HL-60/S4 (cell line): ENCODE results near the gene KLK7.

Source experiments
- in situ Hi-C: fragments of 300-500 bp; cut with MboI; formaldehyde crosslinking; loops from 2 replicates; pipeline ENCODE4 v1.14.3; 2022; ENCODE audit warnings: low sequenced_read_pairs

The KLK7 gene

DNA sequence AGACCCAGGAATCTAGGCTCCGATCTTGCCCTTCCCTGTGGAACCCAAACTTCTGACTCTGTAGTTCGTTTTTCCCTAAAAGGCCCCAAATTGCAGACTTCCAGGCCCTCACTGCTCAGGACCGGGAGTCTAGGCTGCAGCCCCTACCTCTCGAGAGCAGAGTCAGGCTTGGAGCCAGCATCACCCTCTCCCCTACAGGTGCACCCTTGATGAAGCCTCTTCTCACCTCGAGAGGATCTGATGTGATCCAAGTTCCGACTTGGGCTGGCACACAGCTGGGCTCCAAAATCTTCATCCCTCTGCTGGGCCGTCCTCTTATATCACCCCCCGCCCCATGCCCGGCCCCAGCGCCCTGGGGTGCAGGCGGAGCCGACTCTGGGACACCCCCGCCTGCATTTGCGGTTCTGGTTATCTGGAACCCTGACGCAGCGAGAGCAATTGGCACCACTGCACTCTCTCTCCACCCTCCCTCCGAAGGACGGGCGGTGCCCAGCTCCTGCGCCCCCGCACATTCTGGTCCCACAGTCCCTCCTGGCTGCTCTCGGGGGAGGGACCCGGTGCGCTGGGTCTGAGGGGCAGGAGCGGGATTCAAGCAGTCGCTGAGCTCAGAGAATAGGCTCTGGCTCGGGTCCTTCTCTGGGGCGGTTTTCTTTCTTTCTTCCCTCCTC lies at the start of gene KLK7:
Gene KLK7, minus strand, starts transcription at position 293 of the 668 bp plus-strand sequence. CDS start 1,518 bp downstream, outside the sequence.
- in situ Hi-C loops: no loop called here

GRCh38 chr19:51031880-51032225 lies 48.1 kb upstream of the KLK7 start:
- in situ Hi-C loops: no loop called here

DNA sequence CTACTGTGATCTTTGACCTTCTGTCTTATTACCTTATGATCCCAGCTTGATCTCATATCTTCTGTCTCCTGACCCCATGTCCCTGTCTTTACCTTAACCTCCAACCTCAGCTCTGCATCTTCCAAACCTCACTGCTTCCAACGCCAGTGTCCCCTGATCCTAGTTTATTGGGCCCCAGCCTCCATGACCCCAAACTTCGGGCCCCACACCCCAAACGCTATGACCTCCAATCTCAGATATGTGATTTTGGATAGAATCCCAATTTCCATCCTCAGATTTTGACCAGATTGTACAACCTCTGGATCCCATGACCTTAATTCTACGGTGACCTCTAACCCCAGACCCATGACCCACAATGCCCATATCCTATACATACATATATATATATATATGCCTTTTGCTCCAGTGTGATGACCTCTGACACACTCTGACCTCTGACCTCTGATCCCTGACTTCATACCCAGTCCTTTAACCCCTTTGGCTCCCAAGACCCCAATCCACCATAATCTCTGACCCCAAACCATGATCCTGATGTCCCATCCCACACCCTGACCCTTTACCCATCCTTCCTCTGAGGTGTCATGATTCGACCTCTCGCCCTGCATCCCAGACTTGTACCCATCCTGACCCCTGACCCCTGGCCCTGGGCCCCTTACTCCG lies 47.6 kb upstream of the KLK7 start:
- in situ Hi-C loops: no loop called here

DNA sequence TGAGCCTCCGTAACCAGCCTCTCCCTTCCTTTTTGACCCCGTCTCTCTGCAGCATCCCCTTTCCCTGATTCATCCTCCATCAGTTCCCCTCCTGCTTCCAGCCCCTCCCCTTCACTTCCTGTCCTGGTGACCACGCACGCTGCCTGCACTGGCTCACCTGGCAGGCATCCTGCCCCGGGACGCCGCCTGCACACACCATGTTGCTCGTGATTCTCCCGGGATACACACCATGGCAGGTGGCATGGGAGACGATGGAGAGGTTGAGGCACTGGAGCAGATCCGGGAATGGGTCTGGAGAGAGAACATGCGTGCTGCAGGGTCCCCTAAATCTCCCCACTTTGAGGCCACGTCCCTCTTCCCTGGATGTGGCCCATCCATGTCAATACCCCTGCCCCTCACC lies 46.9 kb upstream of the KLK7 start:
- in situ Hi-C loops: no loop called here

DNA sequence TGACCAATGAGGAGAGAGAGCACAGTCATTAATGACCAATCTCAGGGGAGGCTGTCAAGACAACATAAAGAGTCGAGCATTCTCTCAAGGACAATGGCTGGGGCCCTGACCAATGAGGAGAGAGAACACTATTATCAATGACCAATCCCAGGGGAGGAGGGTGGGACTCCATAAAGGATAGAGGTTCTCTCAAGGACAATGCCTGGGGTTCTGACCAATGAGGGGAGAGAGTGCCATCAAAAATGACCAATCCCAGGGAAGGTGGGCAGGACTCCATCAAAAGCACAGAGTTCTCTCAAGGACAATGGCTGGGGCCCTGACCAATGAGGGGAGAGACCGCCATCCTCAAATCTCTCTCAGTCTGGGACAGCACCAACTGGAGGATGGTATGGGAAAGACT lies 46.0 kb upstream of the KLK7 start:
- in situ Hi-C loops: no loop called here

DNA sequence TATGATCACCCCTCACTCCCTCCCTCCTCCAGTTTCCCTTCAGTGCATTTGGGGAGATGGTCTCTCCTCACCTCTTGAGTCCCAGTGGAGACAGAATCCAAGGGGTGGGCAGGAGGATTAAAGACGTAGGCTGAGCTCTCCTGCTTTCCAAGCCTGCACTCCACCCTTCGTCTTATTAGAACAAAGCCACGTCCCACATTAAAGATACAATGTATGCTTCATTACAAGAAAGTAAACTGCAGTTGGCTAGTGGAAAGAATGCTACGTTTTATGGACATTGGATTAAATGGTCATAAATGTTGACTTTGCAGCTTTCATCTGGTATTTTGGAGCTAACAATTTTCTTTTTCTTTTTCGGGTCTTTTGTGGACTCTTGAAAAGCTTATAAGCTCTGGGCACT lies 44.2 kb upstream of the KLK7 start:
- in situ Hi-C loops: no loop called here

- in situ Hi-C loops: no loop called here
These were observed 43.5 kb upstream of the KLK7 start for GRCh38 chr19:51027126-51027806.

- in situ Hi-C loops: no loop called here
These were observed 42.8 kb upstream of the KLK7 start, which contains the start of gene KLK11 for GRCh38 chr19:51026554-51026831. Gene KLK11, minus strand, starts transcription at chr19:51026616. Its CDS starts 985 bp downstream, at chr19:51025631.

DNA sequence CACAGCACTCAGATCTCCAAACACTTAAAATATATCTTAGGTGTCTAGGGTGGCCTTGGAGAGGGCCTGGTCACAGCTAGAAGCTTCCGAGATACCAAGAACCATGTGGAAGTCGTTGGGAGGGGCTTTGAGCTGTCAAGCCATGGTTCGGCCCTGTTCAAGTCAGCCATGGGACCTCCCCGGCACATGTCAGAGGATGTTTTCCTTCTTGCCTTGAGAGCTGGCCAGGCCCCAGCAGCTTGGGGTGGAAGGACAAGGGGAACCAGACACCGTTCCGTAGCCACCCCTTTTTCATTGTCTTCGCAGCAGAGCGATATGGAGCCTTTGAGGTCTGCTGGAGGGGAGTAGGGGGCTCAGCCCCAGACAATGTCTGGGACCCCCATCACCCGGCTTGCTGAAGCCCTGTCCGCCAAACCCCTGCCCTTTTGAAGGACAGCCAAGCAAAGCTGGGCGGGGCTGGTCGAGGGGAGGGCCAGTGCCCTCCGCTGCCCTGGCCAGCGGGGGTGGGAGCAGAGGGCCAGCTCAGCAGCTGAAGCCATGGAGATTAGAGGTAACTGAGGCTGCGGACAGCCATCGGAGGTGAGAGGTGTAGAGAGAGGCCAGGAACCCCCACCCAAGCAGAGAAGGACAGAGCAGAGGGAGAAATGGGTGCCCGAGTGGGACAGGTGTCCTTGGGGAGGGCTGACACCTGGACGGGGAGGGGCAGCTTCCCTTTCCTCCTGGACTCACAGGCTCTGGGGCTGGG lies 42.3 kb upstream of the KLK7 start:
- in situ Hi-C loops: no loop called here

GRCh38 chr19:51025401-51025800 lies 41.7 kb upstream of the KLK7 start:
- in situ Hi-C loops: no loop called here

- in situ Hi-C loops: no loop called here
These were observed 41.2 kb upstream of the KLK7 start for GRCh38 chr19:51024924-51025323.

DNA sequence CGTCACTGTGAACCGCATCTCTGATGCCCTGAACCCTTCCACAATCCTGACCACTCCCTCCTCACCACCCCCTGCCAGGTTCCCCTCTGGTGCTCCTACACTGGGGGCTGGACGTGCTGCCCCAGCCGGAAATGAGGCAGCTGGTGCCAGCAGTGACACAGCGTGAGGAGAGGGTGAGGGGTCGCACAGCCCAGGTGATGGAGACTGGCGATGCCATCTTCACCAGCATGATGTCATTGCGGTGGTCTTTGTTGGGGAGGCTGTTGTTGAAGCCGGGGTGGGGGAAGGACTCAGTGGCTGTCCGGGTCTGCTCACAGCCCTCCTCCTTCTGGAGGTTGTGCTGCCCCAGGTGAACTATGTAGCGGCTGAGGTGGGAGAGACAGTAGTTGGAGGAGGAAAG lies 40.2 kb upstream of the KLK7 start:
- in situ Hi-C loops: no loop called here

- in situ Hi-C loops: no loop called here
These were observed 38.8 kb upstream of the KLK7 start for GRCh38 chr19:51022526-51022925.

DNA sequence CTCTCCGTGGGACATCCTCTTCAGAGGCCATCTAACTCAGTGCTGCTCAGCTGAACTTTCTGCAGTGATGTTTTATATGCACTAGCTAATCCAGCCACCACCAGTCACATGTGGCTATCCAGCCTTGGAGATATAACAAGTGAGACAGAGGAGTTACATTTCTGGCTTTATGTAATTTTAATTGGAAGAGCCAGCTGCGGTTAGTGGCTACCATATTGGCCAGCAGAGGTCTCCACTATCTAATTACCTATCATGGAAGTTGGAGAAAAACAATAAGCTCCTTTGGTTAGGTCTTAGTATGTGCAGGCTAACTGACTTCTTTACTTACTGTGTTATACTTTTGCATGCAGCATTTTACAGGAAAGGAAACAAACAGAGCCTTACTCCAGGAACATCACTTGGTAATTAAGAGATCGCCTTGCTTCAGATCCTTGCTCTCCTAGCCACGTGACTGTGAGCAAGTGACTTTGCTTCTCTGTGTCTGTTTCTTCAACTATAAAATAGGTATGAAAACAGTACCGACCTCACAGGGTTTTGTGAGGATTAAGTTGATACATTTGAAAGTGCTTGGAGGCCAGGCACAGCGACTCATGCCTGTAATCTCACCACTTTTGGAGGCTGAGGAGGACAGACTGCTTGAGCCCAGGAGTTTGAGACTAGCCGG lies 37.4 kb upstream of the KLK7 start:
- in situ Hi-C loops: no loop called here

GRCh38 chr19:51019544-51019925 lies 35.8 kb upstream of the KLK7 start, which contains the start of gene KLK10:
Gene KLK10, minus strand, starts transcription at chr19:51019709. Its CDS starts 579 bp downstream, at chr19:51019130.
- in situ Hi-C loops: no loop called here

GRCh38 chr19:51018745-51019543 lies 35.2 kb upstream of the KLK7 start:
- in situ Hi-C loops: no loop called here

DNA sequence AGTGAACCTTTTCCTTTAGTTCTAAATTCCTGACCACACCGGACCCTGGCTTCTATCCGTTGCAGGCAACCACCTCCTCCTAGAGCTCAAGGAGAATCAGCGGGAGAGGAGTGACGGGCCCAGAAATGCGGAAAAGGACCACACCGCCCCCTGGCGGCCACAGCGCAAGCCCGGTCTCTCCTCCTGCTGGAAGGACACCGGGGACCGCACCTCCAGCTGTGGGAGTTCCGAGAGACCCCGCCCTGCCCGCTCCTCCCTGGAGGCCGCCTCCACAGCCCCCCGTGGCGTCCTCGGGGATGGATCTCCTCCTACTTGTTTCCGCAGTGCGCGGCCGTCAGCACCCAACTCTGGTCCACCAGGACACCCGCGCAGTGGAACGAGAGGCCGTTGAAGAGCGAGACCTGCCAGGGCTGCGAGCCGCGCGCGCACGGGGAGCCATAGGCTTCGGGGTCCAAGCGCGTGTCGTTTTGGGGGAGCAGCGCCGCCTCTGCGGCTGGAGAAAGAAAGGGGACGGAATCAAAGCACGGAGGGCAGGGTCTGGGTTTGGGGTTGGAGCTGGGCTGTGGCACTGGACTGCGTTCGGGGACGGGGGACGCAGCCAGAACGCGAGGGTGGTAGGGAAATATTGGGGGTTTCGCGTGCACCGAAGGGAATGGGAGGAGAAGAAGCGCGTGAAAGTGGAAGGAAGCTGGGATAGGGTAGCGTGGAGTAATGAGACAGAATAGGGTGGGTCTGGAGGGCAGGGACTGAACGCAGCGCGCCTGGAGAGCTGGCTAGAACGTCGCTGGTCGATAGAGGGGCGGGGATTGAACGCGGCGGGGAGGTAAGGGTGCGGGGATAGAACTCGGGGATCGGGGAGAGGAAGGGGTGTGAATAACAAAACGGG lies 33.3 kb upstream of the KLK7 start:
- in situ Hi-C loops: no loop called here

DNA sequence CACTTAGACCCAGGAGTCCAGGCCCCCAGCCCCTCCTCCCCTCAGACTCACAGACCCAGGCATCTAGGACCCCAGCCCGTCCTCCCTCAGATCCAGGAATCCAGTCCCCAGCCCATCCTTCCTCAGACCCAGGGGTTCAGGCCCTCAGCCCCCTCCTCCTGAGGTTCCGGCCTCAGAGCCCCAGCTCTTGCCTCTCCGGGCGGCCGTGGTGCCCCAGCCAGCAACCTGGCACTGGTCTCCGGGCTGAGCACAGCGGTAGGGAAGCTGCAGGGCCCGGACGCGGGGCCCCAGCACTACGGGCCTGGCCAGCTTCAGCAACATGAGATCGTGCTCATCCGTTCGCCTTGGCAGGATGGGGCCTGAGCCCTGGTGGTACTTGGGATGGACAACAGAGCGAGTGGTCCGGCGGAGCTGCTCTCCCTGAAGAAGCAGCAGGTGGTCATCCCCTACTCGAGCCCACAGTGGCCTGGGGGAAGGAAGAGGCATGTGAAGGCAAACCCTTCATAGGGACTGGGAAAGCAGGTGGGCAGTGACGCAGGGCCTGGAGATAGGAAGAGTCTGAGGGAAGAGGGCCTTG lies 32.1 kb upstream of the KLK7 start:
- in situ Hi-C loops: no loop called here

DNA sequence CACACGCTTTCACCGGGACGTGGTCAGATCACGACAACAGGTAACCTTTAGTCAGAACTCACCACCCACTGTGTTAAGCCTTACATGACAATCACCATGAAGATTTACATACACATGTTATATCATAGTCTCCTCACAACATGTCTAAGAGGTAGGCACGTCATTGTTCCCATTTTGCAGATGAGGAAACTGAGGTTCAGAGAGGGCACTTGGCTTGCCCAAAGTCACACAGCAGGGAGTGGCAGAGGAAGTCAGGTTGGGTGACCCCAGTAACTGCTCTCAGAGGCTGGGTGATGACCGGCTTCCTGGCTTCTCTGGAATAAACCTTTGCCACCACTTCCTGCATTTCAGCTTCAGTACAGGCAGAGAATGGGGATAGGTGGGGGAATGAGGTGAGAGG lies 30.5 kb upstream of the KLK7 start:
- in situ Hi-C loops: no loop called here
